Measurements from ENCODE around the gene WDR26.
"Not testable (repeated sequence)": the region's sequence is repeated elsewhere in the genome, so short reads cannot be mapped to it uniquely, and the experiment has no call there.

GRCh38 chr1:224480200-224480599 lies 45.6 kb upstream of the WDR26 start:
- not testable (repeated sequence) for TF ChIP-seq CTCF, POLR2A (IDR thresholded peaks at IDR 0.05)
